HG03442 (cell line): ENCODE results near the gene C3orf49.

Experiments
- ATAC-seq: cut with Tn5 transposase; IDR thresholded peaks from one replicate; pipeline ENCODE4 v1.9.1; 2021; ENCODE audit warnings: mild to moderate bottlenecking, moderate library complexity; ENCODE audit not compliant: unreplicated experiment

C3orf49 gene

GRCh38 chr3:63878394-63879060, 59.4 kb downstream of the C3orf49 start:
- ATAC-seq: no peak

GRCh38 chr3:63880653-63881052, 61.6 kb downstream of the C3orf49 start:
- no peak for ATAC-seq

- no peak for ATAC-seq
Measured at GRCh38 chr3:63886858-63887257, 67.8 kb downstream of the C3orf49 start.

GRCh38 chr3:63891518-63891917, 72.4 kb downstream of the C3orf49 start:
- ATAC-seq: no peak

GRCh38 chr3:63892773-63893352, 73.8 kb downstream of the C3orf49 start:
- ATAC-seq: no peak

- no peak for ATAC-seq
Measured at GRCh38 chr3:63895422-63896189, 76.5 kb downstream of the C3orf49 start.

GRCh38 chr3:63896332-63897030, 77.4 kb downstream of the C3orf49 start:
- ATAC-seq: peak; percentile 70
